HG02571 (cell line): ENCODE measurements around the gene SLC9A9.
"Not testable (repeated sequence)": the region's sequence is repeated elsewhere in the genome, so short reads cannot be mapped to it uniquely, and the experiment has no call there.

Experiments
- ATAC-seq: cut with Tn5 transposase; IDR thresholded peaks from one replicate; pipeline ENCODE4 v1.9.1; 2021; ENCODE audit warnings: mild to moderate bottlenecking, moderate library complexity; ENCODE audit not compliant: unreplicated experiment

The SLC9A9 gene

DNA sequence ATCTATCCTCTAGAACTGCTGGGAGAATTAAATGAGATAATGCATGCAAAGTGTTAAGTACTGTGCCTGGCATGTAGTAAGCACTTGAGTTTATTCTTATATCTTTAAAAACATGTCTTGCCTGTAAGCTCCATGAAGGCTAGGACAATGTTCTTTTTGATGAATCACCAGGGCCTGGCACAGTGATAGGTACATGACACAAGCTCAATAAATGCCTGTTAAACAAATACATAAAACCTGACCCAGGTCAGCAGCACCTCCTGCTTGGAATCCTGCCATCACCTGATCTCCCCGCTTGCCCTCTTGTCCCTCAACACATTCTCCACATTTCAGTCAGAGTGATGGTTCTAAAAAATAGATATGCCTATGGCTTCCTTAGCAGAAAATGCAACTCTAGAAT lies 541.9 kb downstream of the SLC9A9 start:
- ATAC-seq, result no peak

DNA sequence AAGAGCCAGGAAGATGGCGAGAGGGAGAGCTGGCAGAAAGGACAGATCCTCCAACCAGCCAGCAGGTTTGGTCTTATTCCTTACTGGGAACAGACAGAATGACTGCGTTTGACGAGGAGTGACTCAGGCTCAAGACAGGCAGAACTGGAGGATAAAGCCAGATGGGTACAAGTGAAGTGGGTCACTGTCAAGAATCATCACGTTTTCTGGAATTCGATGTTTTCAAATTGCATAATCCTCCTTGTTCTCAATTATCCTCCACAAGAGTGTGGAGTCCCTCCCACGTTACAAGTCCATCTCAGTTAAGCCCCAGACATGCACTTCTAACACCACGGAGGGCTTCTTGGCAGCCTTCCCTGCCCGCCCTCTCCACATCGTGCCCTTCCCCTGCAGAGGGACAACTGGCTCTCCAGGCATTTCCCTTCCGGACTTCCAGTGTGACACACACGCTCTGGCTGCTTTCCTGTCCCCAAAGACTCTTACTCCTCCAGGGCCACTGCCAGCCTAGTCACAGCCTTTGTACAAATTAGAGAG lies 545.6 kb downstream of the SLC9A9 start:
- ATAC-seq, result no peak

DNA sequence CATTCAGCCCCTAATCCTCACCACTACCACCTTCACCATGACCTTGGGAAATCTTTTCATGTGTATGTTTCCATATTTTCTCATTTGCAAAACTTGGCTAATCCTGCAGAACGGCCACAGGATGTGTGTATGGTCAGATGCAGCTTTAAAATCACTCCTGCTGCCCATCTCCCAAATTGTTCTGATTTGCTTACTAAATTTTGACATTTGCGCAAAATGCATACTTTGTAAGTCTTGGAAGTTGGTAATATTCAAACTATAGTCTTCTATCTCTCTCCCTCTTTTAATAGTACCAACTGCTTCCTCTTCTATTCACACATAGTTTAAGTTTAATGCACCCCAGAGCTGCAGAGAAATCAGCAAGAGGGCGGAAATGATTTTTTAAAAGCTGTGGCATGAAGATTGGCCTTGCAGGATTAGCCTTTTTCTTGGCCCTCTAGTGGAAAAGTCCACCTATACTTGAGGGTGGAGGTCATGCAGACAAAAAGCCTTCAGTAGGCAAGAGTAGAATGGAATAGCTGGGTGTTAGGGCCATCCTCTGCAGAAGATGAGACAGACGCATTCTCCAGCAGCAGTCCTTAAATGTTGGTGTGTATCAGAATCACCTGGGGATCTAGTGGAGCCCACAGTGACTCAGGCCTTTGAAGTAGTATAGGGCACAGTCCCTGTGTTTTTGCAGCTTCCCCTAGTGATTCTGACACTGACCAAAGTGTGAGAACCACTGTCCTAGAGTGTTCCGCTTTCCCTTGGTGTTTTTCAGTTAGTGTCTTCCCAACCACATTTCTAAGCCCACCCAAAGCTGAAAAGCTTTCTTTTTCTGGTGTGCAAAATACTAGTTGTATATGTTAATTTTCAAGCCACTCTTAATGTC lies 547.0 kb downstream of the SLC9A9 start:
- no peak for ATAC-seq

DNA sequence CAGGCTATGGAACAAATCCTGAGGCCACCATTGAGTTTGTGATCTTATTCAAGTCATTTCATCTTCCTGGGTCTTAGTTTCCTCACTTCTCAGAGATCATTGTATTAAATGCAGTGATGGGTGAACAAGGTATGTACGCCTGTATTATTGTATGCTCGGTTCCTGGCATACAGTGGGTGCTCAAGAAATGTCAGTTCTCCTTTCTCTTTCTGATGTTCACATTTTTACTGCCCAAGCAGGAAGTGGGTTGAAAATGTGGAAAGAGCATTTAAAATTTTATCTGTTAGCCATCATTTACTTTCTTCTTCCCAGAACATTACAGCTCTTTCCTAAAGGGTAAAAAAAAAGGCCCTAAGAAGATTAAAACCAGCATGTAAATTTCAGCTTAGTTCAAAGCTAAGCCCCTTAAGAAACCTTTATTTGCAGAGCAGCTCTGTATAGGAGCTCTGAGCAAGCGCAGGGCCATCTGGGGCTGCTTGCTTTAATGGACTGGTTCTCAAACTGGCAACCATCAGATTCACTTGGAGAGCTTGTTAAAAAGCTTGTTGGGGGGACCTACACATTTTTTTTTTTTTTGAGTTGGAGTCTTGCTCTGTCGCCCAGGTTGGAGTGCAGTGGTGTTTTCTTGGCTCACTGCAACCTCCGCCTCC lies 549.3 kb downstream of the SLC9A9 start:
- ATAC-seq, result no peak

DNA sequence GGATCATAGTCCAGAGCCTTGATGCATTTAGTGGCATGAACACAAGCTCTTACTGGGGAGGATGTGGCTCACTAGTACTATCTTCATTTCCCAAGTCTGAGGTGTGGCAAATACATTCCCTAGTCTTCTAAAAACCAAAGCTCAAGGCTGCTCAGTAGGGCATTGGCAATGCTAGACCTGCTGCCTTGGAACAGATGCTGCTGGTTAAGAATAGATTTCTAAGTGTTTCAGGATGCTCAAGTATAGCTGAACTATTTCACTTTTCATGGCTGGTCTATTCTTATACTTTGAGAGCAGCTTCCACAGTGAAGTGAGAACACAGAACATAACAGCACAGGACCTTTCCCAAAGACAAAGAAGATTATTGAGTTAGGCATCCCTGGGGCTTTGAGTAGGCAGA lies 549.9 kb downstream of the SLC9A9 start:
- ATAC-seq, result no peak

DNA sequence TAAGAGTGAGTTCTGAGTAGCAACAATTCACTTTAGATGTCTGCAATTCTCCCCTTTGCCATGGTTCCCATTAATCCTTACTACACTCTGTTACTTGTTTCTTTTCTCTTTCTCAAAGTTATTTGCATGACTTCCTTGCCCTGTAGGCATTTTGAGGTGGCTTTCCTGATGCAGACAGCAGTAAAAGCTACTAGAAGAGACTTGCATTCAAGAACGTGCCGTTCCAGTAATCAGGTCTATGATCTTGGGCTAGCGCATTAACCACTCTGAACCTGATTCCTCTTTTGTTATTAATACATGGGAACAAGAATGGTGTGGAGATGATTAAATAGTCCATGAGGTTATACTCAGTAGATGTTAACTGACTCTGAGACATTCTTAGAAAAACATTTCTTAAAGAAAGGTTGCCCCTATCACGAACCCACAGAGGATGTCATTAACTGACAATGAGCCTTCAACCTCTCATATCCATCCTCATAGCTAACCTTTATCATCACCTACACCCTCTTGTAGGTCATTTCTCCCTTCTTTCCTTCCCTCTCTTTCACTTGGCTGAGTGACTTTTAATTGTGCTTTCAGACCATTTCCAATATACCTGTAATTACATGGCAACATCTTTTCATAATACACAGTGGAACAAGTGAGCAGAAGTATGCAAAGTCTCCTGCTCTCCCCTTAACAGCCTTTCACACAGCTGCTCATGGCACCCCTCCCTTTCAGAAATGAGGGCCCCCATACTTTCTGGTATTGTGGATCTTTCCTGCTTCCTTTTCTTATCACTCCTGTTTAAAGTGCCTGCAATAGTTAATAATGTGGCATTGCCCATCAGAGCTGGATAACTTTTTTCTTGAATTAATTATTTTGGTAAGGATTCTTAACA lies 552.8 kb downstream of the SLC9A9 start:
- ATAC-seq, result no peak

DNA sequence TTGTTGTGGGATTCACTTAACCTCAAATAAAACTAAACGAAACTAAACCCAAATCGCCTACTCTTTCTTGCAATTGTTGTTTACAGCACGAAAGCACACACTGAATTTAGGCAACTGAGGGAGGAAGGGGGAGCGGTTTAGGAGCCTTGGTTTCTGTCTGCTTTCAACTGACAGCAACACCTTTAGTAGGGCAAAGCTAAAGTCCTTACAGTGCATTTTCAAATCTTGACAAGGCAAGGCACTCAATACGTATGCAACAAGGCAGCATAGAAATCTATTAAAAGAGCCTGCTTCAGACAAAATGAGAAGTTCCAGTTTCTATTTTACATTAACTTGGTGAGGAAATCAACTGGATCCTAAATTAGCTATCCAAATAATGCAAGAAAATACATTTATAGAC lies 554.1 kb downstream of the SLC9A9 start:
- ATAC-seq, result peak; percentile 53

DNA sequence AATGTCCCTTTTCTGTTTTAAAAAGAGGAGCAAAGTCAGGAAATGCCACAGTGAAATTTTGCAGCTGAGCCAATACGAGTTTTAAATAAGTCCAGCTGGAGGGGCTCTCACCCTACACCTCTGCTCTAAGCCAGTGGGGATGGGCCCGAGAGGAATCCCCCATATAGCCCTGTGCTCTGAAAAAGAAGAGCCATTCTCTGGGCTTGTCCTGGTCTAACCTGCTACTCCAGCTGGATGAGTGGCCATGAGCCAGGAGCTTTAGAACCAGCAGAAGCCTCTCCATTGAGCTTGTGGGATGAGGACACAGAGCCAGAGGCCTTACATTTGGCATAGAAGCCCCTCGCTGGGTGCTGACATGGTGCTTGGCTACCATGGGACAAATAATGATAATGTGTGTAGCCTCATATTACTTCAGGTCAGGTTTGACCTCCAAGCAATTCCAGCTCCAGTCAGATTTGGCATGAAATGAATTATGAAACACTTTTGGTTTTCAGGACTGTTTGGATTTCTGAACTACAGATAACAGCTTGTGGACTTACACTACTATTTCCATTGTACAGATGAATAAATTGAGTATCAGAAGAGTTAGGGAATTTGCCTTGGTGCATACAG lies 556.3 kb downstream of the SLC9A9 start:
- ATAC-seq, result no peak

DNA sequence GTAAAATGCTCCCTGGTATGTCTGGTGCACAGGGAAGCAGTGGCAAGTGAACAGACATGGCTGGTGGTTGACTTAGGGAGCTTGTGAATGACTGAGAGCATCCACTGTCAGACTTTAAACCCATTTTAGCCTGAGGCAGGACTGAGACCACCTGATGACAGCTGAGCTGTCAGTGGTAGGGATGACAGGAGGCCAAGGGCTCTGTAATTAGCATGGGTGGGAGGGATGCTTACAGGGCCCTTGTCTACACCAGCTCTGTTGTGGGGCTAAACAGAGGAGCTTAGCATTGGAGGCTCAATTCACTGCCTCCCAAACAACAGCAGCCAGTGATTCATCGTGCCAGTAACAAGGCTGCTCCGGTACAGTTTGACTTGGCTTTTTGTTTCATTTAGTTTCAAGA lies 559.3 kb downstream of the SLC9A9 start:
- ATAC-seq, result no peak

DNA sequence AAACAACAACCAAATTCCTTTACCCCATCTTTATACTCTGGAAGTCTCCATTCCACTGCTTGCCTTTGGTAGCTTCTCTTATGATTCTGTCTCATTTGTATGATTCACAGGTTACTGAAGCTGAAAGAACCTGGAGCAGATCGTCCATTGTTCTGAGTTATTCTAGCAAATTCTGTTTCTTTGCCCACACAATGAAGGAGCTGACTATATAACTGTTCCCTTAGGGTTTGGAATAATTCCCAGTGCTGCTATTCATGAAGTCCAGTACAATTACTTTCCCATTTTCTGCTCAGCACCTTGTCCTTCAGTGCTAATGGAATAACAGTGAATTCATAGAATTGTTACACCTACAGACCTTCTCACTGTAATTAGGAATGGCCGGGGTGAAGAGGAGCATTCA lies 560.9 kb downstream of the SLC9A9 start:
- no peak for ATAC-seq

DNA sequence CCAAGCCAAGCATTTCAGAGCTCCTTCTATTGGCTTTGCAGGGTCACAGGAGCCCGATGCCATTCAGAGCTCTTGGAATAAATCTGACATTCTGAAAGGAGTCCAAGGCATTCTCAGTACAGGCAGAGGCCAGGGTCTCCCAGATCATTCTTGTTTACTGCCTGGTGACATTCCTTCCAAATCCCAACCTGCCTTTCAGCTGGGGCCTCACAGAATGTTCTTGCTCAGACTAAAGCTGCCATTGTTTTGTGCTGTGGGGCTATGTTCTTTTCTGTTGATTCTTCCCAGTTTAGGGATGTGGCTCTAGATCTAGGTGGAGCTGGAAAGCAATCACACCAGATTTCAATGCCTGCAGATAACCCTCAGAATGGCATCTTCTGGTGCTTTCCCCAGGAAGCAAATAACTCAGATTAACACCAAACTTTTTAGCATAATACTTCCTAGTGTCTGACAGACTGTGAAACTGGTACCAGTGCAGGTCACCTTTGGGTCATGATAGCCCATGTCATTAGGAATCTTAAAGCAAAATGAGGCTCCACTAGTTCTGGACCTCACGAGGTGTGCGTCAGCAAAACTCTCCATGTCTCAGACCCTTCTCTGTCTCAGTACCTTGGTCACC lies 561.8 kb downstream of the SLC9A9 start:
- no peak for ATAC-seq

DNA sequence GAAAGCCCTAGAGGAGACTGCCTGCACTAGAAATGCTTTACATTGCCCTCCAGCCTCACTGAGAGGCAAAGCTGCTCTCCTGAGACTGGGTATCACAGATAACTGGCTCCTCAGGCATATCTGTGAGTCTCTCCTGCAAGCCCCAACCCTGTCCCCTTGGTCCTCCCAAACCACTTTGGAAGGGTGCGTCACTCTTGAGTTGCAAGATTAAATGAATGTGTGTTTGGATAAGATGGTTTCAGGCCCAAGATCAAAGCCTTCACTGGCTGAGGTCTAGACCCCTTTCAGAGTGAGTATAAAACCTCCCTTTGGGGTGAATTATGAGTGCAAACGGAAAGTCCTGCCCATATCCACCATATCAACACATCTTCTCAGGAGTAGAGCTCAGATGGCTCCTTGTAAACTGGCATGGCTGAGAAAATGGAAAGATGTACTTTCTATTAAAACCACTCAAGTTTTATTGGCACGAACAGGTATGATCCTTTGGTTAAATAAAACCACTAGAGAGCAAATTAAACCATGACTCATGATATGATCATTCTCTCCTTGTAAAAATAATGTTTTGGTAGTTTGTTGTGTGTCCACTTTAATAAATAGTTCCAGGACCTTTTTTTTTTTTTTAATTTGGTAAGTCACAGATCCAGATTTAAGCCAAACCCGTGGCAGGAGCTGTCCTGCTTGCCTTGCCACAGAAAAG lies 564.7 kb downstream of the SLC9A9 start:
- ATAC-seq, result no peak

DNA sequence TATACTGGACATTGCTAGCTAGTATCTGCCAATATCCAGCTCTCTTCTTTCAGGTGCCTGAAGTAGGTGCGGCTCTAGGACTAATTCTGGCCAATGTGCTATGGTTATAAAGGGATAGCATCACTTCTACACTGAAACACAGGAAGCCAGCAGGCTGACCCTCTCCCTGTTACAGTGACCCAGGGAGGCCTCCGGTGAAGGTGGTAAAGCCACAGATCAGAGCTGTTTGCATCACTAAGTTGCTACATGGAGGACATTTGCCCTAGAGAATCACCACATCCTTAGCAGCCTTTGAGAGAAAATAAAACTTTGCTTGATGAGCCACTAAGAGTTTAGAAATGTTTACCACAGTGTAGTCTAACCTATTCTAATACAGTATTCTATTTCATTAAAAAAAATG lies 567.3 kb downstream of the SLC9A9 start:
- no peak for ATAC-seq

DNA sequence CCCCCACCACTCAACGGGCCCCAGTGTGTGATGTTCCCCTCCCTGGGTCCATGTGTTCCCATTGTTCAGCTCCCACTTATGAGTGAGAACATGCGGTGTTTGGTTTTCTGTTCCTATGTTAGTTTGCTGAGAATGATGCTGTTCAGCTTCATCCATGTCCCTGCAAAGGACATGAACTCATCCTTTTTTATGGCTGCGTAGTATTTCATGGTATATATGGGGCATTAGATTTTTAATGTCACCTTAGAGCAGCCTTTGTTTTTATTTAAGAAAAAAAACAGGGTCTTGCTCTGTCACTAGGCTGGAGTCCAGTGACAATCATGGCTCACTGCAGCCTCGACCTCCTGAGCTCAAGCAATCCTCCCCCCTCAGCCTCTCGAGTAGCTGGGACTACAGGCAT lies 568.7 kb downstream of the SLC9A9 start:
- ATAC-seq, result not testable (repeated sequence)

DNA sequence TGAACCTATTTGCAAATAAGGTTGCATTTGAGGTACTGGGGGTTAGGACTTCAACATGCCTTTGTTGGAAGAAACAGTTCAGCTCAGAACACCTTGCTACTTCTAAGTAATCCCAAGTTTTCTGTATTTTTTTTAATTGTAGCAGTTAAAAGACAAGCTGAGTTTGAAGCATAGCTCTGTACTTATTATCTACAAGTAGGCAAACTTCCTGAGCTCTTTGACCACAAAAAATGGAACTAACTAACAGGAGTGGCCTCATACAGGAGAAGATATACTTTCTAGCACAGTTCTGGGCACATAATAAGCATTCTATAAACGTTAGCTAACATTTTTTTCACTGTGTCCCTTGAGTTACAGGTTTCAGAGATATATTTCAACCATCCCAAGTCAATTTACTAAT lies 569.5 kb downstream of the SLC9A9 start:
- ATAC-seq, result no peak

DNA sequence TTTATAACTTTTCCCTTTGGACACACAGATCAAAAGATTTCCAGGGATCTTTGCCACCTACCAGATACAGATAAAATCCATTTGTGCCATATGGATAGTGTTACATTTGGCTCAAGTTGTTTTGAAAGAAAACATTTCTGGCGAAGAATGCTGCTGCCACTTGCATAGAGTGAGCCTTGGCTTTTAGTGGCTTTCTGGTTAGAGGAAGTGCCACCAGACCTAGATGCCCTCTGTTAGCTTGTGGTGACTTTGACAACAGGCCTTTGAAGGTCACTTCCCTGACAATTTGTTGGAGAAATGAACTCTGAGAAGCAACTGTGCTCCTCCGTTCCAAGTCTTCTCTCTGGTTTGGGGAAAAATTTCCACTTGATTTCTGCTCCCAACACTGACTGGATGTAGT lies 570.7 kb downstream of the SLC9A9 start:
- ATAC-seq, result no peak

DNA sequence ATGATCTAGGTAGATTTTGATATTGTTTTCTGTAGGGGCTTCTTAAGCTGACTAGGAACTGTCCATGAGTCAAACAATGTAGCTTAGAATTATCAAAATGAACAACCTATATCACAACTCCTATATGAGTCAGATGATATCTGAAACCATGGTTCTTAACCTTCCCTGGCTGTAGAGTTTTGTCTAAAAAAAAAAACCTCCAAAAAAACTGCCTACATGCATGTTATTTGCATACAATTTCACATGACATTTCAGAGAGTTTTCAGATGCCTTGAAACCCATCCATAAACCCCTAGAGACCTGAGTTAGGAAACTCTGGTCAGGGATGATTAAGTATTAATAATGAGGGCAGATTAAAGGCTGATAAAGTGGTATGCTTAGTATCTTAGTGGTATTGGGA lies 571.7 kb downstream of the SLC9A9 start:
- ATAC-seq, result peak; percentile 85

DNA sequence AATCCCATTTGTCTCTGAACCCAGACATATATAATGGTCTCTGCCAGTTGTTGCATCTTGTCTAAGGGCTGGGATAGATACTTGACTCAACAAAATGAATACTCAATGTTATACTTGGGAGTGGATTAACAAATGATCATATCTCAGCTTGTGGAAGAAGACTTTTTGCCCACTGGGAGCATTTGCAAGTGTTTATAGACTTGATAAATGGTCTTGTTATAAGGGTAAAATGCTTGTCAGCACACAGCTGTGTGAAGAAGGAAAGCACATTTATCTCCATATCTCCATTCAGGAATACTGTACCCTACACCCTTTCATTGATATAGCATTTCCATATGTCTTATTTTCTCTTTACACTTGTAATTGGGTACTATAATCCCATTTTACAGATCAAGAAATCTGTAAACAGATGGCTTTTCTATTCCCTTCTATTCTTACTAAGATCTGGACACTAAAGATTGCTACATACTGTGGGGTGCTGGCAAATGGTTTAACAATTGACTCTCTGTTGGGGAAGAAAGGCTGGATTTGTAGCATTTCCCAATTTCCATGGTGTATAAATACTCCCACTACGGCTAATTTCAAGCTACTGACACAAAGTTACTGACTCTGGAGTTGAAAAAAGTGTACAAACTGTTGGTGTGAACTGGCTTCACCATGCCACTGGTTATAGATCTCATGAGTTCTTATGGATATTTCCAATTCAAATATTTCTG lies 574.1 kb downstream of the SLC9A9 start:
- ATAC-seq, result no peak

DNA sequence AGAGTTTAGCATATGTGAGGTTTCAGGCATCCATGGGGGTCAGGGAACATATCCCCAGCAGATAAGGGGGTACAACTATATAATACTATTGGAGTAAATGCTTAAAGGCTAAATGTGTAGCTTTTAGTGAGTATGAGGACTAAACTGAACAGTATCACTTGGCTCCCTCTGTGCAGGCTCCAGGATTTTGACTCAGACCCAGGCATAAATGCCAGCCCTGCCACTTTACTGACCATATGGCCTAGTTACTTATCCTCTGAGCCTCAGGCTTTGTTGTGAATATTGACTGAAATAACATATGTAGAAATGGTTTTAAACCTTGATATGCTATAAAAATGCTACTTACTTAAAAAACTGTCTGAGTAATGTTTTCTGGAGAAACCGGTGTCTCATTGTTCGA lies 577.1 kb downstream of the SLC9A9 start:
- ATAC-seq, result no peak
